PFSK-1 (cell line): ENCODE data around the gene CABLES1.

Source experiments
- FOXP2 ChIP-seq: optimal IDR thresholded peaks from 2 replicates; pipeline ENCODE3; 2011; ENCODE audit warnings: borderline replicate concordance, control low read depth, inconsistent platforms; ENCODE audit not compliant: insufficient read depth; ENCODE audit errors: extremely low read length, extremely low read depth
- POLR2AphosphoS5 ChIP-seq: IDR thresholded peaks from 2 replicates; pipeline ENCODE4 v1.6.1; 2012; ENCODE audit warnings: low read depth, mild to moderate bottlenecking, control low read depth, low read length, moderate library complexity
- SIN3A ChIP-seq: IDR thresholded peaks from 2 replicates; pipeline ENCODE4 v1.6.1; 2012; ENCODE audit warnings: mild to moderate bottlenecking, low read length, moderate library complexity, borderline replicate concordance; ENCODE audit not compliant: insufficient read depth
- TAF1 ChIP-seq: IDR thresholded peaks from 2 replicates; pipeline ENCODE4 v1.6.1; 2012; ENCODE audit warnings: low read length, control low read depth, borderline replicate concordance; ENCODE audit not compliant: insufficient read depth
- TF ChIP-seq, protein P1 (sequence below), 2 experiments: IDR thresholded peaks; 2 replicates each; pipeline versions ENCODE4 v1.6.1 to v1.8.0; 2011 to 2012; ENCODE audit warnings: low read depth in 2 of 2, low read length in 2 of 2, control low read depth in 1 of 2, inconsistent platforms in 1 of 2, mild to moderate bottlenecking in 1 of 2, moderate library complexity in 1 of 2; ENCODE audit not compliant: insufficient read depth in 1 of 2

DNA sequence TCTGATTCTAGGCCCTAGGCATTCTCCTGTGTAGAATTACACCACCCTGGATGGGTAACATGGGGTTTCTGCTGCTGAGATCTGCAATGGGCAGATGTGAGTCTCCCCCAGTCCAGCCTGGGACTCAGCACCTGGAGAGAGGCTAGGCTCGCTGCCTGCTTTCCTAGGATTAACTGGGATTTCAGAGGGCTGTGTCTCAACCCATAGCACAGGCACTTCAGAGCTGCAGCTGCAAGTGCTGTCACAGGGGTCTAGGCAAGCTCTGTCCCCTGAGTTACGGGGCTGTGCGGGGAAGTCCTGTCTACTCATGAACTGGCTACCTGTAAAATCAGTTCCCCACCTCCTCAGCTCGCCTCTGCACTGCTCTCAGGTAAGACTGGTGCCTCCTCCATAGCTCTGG, 51.5 kb downstream of the CABLES1 start:
- TF ChIP-seq, protein P1, sequence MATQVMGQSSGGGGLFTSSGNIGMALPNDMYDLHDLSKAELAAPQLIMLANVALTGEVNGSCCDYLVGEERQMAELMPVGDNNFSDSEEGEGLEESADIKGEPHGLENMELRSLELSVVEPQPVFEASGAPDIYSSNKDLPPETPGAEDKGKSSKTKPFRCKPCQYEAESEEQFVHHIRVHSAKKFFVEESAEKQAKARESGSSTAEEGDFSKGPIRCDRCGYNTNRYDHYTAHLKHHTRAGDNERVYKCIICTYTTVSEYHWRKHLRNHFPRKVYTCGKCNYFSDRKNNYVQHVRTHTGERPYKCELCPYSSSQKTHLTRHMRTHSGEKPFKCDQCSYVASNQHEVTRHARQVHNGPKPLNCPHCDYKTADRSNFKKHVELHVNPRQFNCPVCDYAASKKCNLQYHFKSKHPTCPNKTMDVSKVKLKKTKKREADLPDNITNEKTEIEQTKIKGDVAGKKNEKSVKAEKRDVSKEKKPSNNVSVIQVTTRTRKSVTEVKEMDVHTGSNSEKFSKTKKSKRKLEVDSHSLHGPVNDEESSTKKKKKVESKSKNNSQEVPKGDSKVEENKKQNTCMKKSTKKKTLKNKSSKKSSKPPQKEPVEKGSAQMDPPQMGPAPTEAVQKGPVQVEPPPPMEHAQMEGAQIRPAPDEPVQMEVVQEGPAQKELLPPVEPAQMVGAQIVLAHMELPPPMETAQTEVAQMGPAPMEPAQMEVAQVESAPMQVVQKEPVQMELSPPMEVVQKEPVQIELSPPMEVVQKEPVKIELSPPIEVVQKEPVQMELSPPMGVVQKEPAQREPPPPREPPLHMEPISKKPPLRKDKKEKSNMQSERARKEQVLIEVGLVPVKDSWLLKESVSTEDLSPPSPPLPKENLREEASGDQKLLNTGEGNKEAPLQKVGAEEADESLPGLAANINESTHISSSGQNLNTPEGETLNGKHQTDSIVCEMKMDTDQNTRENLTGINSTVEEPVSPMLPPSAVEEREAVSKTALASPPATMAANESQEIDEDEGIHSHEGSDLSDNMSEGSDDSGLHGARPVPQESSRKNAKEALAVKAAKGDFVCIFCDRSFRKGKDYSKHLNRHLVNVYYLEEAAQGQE (IDR thresholded peaks at IDR 0.05; ENCODE audit: insufficient read depth in 1 of 2, low read depth in 2 of 2, low read length in 2 of 2): no peak
- no peak for TF ChIP-seq POLR2AphosphoS5
- no peak for TF ChIP-seq SIN3A
- TF ChIP-seq TAF1: no peak
- no peak for TF ChIP-seq FOXP2
